Measurements from ENCODE around the gene RCAN1. TPM values are rescaled to one million over a fixed set of nuclear protein-coding genes. Genes with fewer than 3 reads are reported as not detected.
A peak's percentile ranks its signal among the peaks of the same experiment; 100 is the strongest.

The RCAN1 gene
- total RNA-seq, 1 experiment from 2014 or later: 13.5 TPM

- no peaks in the 10 kb centered on the region for H3K27me3 ChIP-seq (ENCODE audit: control insufficient read depth, insufficient read depth, low read length)
- no peak overlapping the region for H3K27ac ChIP-seq (ENCODE audit: low read length)
- DNase-seq (ENCODE audit: low read depth, low spot score) (no peak), ATAC-seq (no peak)
- H3K9me3 ChIP-seq (ENCODE audit: control insufficient read depth, insufficient read depth, low read depth, low read length): no peaks in the 10 kb centered on the region
- POLR2A ChIA-PET: no interaction called here
- CTCF ChIA-PET: interaction anchor here (1.7 kb wide), 1 partner anchor 11 kb away, joined by 3 read pairs; no protein-coding TSS in a partner anchor
- intact Hi-C loops (cut with micrococcal nuclease; ENCODE audit: unreplicated experiment) (no loop called here), in situ Hi-C loops (cut with HindIII; ENCODE audit: low pct_unique_long_range_greater_than_20kb, low sequenced_read_pairs) (no loop called here)
- BruUV-seq (replicated peaks): no TSS peak
- peak overlapping the region; percentile 48 to 53 for H3K4me3 ChIP-seq (ENCODE audit: low read depth in 2 of 2, low read length in 2 of 2)
- no peak for TF ChIP-seq POLR2AphosphoS5 (IDR thresholded peaks at IDR 0.05; ENCODE audit: low read depth, low read length)
- no peak for TF ChIP-seq SIN3A (IDR thresholded peaks at IDR 0.05; ENCODE audit: borderline replicate concordance, insufficient read depth, low read depth, low read length)
- TF ChIP-seq TCF7L2 (IDR thresholded peaks at IDR 0.05; ENCODE audit: low read depth, low read length): no peak
- H3K36me3 ChIP-seq (ENCODE audit: control insufficient read depth, insufficient read depth, low read length): no peaks in the 10 kb centered on the region
- H3K4me1 ChIP-seq (ENCODE audit: control insufficient read depth, insufficient read depth, low read length): peaks cover 4% of the 10 kb centered on the region; the same call in 1 of the 2 replicates
Measured at GRCh38 chr21:34613679-34614627, 960 bp downstream of the RCAN1 start.

- CTCF ChIA-PET: interaction anchor here (0.5 to 1.7 kb wide), 3 partner anchors 9 to 88 kb away, joined by 3 read pairs; no protein-coding TSS in a partner anchor
- Histone ChIP-seq H3K4me1 (ENCODE audit: control insufficient read depth, insufficient read depth, low read length) (peaks cover 4% of the 10 kb centered on the region; the same call in 1 of the 2 replicates), H3K27me3 (ENCODE audit: control insufficient read depth, insufficient read depth, low read length) (no peaks in the 10 kb centered on the region), H3K27ac (ENCODE audit: low read length) (no peak overlapping the region), H3K9me3 (ENCODE audit: control insufficient read depth, insufficient read depth, low read depth, low read length) (no peaks in the 10 kb centered on the region), H3K4me3 (ENCODE audit: low read depth in 2 of 2, low read length in 2 of 2) (no peak overlapping the region), H3K36me3 (ENCODE audit: control insufficient read depth, insufficient read depth, low read length) (no peaks in the 10 kb centered on the region)
- BruUV-seq (replicated peaks): no TSS peak
- in situ Hi-C loops (cut with HindIII; ENCODE audit: low pct_unique_long_range_greater_than_20kb, low sequenced_read_pairs): no loop called here
- TF ChIP-seq, protein P1, sequence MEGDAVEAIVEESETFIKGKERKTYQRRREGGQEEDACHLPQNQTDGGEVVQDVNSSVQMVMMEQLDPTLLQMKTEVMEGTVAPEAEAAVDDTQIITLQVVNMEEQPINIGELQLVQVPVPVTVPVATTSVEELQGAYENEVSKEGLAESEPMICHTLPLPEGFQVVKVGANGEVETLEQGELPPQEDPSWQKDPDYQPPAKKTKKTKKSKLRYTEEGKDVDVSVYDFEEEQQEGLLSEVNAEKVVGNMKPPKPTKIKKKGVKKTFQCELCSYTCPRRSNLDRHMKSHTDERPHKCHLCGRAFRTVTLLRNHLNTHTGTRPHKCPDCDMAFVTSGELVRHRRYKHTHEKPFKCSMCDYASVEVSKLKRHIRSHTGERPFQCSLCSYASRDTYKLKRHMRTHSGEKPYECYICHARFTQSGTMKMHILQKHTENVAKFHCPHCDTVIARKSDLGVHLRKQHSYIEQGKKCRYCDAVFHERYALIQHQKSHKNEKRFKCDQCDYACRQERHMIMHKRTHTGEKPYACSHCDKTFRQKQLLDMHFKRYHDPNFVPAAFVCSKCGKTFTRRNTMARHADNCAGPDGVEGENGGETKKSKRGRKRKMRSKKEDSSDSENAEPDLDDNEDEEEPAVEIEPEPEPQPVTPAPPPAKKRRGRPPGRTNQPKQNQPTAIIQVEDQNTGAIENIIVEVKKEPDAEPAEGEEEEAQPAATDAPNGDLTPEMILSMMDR (IDR thresholded peaks at IDR 0.05): no peak
- TF ChIP-seq TCF7L2 (IDR thresholded peaks at IDR 0.05; ENCODE audit: low read depth, low read length): no peak
- TF ChIP-seq, protein P2, sequence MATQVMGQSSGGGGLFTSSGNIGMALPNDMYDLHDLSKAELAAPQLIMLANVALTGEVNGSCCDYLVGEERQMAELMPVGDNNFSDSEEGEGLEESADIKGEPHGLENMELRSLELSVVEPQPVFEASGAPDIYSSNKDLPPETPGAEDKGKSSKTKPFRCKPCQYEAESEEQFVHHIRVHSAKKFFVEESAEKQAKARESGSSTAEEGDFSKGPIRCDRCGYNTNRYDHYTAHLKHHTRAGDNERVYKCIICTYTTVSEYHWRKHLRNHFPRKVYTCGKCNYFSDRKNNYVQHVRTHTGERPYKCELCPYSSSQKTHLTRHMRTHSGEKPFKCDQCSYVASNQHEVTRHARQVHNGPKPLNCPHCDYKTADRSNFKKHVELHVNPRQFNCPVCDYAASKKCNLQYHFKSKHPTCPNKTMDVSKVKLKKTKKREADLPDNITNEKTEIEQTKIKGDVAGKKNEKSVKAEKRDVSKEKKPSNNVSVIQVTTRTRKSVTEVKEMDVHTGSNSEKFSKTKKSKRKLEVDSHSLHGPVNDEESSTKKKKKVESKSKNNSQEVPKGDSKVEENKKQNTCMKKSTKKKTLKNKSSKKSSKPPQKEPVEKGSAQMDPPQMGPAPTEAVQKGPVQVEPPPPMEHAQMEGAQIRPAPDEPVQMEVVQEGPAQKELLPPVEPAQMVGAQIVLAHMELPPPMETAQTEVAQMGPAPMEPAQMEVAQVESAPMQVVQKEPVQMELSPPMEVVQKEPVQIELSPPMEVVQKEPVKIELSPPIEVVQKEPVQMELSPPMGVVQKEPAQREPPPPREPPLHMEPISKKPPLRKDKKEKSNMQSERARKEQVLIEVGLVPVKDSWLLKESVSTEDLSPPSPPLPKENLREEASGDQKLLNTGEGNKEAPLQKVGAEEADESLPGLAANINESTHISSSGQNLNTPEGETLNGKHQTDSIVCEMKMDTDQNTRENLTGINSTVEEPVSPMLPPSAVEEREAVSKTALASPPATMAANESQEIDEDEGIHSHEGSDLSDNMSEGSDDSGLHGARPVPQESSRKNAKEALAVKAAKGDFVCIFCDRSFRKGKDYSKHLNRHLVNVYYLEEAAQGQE (IDR thresholded peaks at IDR 0.05; ENCODE audit: insufficient read depth in 1 of 2, low read depth in 2 of 2, low read length in 1 of 2): no peak
- no peak for TF ChIP-seq POLR2AphosphoS5 (IDR thresholded peaks at IDR 0.05; ENCODE audit: low read depth, low read length)
- no peak for TF ChIP-seq SIN3A (IDR thresholded peaks at IDR 0.05; ENCODE audit: borderline replicate concordance, insufficient read depth, low read depth, low read length)
- no peak for ATAC-seq
- intact Hi-C loops (cut with micrococcal nuclease; ENCODE audit: unreplicated experiment): no loop called here
- DNase-seq (ENCODE audit: low read depth, low spot score): no peak
- POLR2A ChIA-PET: no interaction called here
Measured at GRCh38 chr21:34612557-34612956, 2.4 kb downstream of the RCAN1 start.
